ENCODE measurements around the gene SHD.

DNA sequence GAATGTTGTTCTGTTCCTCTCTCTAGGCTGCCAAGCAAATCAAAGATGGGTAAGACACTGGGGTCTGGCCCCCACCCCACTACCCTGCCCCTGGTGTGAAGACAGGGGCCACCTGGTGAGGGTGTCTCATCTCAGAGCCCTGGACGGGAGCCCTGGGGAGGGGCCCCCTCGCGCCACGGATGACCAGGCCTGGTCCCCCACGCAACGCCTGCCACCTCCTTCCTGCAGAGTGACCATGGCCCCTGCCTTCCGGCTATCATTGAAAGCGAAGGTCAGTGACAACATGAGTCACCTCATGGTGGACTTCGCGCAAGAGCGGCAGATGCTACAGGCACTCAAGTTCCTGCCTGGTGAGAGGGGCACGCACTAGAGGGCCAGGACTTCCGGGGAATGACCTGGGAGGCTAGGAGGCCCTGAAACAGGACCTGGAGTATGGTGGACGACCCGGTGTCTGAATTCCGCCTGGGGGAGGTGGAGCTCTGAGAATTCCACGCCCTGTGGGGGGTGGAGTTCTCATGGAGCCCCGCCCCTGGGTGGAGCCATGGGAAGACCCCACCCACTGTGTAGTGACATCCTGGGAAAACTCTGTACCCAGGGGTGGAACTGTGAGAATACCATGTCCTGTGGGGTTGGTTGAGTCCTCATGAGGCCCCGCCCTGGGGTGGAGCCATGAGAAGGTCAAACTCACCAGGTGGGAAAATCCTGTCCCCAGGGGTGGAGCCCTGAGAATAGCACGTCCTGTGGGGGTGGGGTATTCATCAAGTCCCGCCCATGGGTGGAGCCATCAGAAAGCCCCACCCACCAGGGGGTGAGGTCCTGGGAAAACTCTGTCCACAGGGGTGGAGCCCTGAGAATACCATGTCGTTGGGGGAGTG, 31.4 kb downstream of the SHD start:
- TF ChIP-seq POLR2A (IDR thresholded peaks at IDR 0.05) (no peak), POLR2AphosphoS5 (IDR thresholded peaks at IDR 0.05) (no peak), EP300 (IDR thresholded peaks at IDR 0.05) (no peak)
- TF ChIP-seq, protein P1, sequence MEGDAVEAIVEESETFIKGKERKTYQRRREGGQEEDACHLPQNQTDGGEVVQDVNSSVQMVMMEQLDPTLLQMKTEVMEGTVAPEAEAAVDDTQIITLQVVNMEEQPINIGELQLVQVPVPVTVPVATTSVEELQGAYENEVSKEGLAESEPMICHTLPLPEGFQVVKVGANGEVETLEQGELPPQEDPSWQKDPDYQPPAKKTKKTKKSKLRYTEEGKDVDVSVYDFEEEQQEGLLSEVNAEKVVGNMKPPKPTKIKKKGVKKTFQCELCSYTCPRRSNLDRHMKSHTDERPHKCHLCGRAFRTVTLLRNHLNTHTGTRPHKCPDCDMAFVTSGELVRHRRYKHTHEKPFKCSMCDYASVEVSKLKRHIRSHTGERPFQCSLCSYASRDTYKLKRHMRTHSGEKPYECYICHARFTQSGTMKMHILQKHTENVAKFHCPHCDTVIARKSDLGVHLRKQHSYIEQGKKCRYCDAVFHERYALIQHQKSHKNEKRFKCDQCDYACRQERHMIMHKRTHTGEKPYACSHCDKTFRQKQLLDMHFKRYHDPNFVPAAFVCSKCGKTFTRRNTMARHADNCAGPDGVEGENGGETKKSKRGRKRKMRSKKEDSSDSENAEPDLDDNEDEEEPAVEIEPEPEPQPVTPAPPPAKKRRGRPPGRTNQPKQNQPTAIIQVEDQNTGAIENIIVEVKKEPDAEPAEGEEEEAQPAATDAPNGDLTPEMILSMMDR (IDR thresholded peaks at IDR 0.05): no peak
